ENCODE results near the gene FBN1. TPM values are rescaled to one million over a fixed set of nuclear protein-coding genes. Genes with fewer than 3 reads are reported as not detected.

FBN1 gene
- total and polyA plus RNA-seq, 2 experiments from 2014 or later = 2.1 to 5.3 TPM

GRCh38 chr15:48602358-48603122 lies 43.0 kb downstream of the FBN1 start:
- Histone ChIP-seq H3K36me3 (no peaks in the 10 kb centered on the region), H3K4me3 (no peak overlapping the region), H3K27ac (no peak overlapping the region), H3K27me3 (no peaks in the 10 kb centered on the region), H3K4me1 (ENCODE audit: low read depth) (no peaks in the 10 kb centered on the region), H3K9me3 (ENCODE audit: low read depth) (no peaks in the 10 kb centered on the region)
- peak in 1 of 2 donors; percentile 90 for DNase-seq (ENCODE audit: low read depth in 1 of 2, low spot score in 1 of 2)
- no peak for TF ChIP-seq CTCF (IDR thresholded peaks at IDR 0.05; ENCODE audit: low read depth, low read length)

GRCh38 chr15:48601095-48601494 lies 44.4 kb downstream of the FBN1 start:
- no peak for TF ChIP-seq CTCF (IDR thresholded peaks at IDR 0.05; ENCODE audit: low read depth, low read length)
- Histone ChIP-seq H3K27me3 (no peaks in the 10 kb centered on the region), H3K4me1 (ENCODE audit: low read depth) (no peaks in the 10 kb centered on the region), H3K36me3 (no peaks in the 10 kb centered on the region), H3K4me3 (no peak overlapping the region), H3K9me3 (ENCODE audit: low read depth) (no peaks in the 10 kb centered on the region), H3K27ac (no peak overlapping the region)
- DNase-seq (ENCODE audit: low read depth in 1 of 2, low spot score in 1 of 2) = no peak

- H3K27me3 ChIP-seq = no peaks in the 10 kb centered on the region
- no peak for DNase-seq (ENCODE audit: low read depth in 1 of 2, low spot score in 1 of 2)
- no peak for TF ChIP-seq CTCF (IDR thresholded peaks at IDR 0.05; ENCODE audit: low read depth, low read length)
- no peak overlapping the region for H3K27ac ChIP-seq
- H3K4me1 ChIP-seq (ENCODE audit: low read depth) = no peaks in the 10 kb centered on the region
- no peak overlapping the region for H3K4me3 ChIP-seq
- no peaks in the 10 kb centered on the region for H3K9me3 ChIP-seq (ENCODE audit: low read depth)
- no peaks in the 10 kb centered on the region for H3K36me3 ChIP-seq
These were observed 48.7 kb downstream of the FBN1 start for GRCh38 chr15:48596841-48597240.

GRCh38 chr15:48596415-48596814 lies 49.1 kb downstream of the FBN1 start:
- Histone ChIP-seq H3K9me3 (ENCODE audit: low read depth) (no peaks in the 10 kb centered on the region), H3K4me3 (no peak overlapping the region), H3K27me3 (no peaks in the 10 kb centered on the region), H3K36me3 (no peaks in the 10 kb centered on the region), H3K4me1 (ENCODE audit: low read depth) (no peaks in the 10 kb centered on the region), H3K27ac (no peak overlapping the region)
- no peak for TF ChIP-seq CTCF (IDR thresholded peaks at IDR 0.05; ENCODE audit: low read depth, low read length)
- DNase-seq (ENCODE audit: low read depth in 1 of 2, low spot score in 1 of 2) = peak in 1 of 2 donors; percentile 54

- H3K36me3 ChIP-seq = no peaks in the 10 kb centered on the region
- no peaks in the 10 kb centered on the region for H3K9me3 ChIP-seq (ENCODE audit: low read depth)
- H3K4me1 ChIP-seq (ENCODE audit: low read depth) = peaks cover 2% of the 10 kb centered on the region
- H3K27ac ChIP-seq = no peak overlapping the region
- no peaks in the 10 kb centered on the region for H3K27me3 ChIP-seq
- no peak overlapping the region for H3K4me3 ChIP-seq
- DNase-seq (ENCODE audit: low read depth in 1 of 2, low spot score in 1 of 2) = no peak
- no peak for TF ChIP-seq CTCF (IDR thresholded peaks at IDR 0.05; ENCODE audit: low read depth, low read length)
These were observed 49.5 kb downstream of the FBN1 start for GRCh38 chr15:48595981-48596380.
